ENCODE measurements around the gene RNH1.

RNH1 gene

GRCh38 chr11:454801-455565 is 52.1 kb downstream of the RNH1 start:
- no peak for DNase-seq

- no peak for DNase-seq
Measured at GRCh38 chr11:454043-454442, 53.0 kb downstream of the RNH1 start.

- no peak for DNase-seq
Measured at GRCh38 chr11:453564-453963, 53.5 kb downstream of the RNH1 start.

GRCh38 chr11:452916-453527 is 54.0 kb downstream of the RNH1 start:
- no peak for DNase-seq

GRCh38 chr11:452203-452744 is 54.8 kb downstream of the RNH1 start:
- no peak for DNase-seq

GRCh38 chr11:451738-452137 is 55.3 kb downstream of the RNH1 start:
- no peak for DNase-seq

GRCh38 chr11:450809-451451 is 56.1 kb downstream of the RNH1 start:
- DNase-seq: peak; percentile 86

GRCh38 chr11:449889-450808 is 56.9 kb downstream of the RNH1 start, which contains the start of gene PTDSS2:
Gene PTDSS2 (plus strand): TSS chr11:450279. CDS start chr11:450456, 177 bp downstream.
- peak; percentile 92 for DNase-seq

GRCh38 chr11:447923-448731 is 58.9 kb downstream of the RNH1 start:
- DNase-seq: peak; percentile 90

- DNase-seq: no peak
Measured at GRCh38 chr11:446891-447290, 60.2 kb downstream of the RNH1 start.

- no peak for DNase-seq
Measured at GRCh38 chr11:445765-446588, 61.1 kb downstream of the RNH1 start.

All from central memory CD4-positive, alpha-beta T cell (primary cell).